Neural crest cell (in vitro differentiated cells): Measurements from ENCODE around the gene MTURN. TPM values are rescaled to one million over a fixed set of nuclear protein-coding genes. Genes with fewer than 3 reads are reported as not detected.

Experiments used
- DNase-seq: peaks from one replicate; pipeline ENCODE4 v3.0.0; 2021; ENCODE audit warnings: low read depth, mixed read lengths, low spot score
- H3K27ac Mint-ChIP-seq: one replicate; pipeline ENCODE4 v1.8.0; 2021; ENCODE audit warnings: mild to moderate bottlenecking, mixed read lengths; ENCODE audit not compliant: unreplicated experiment
- H3K27me3 Mint-ChIP-seq: 2 replicates; pipeline ENCODE4 v1.8.0; 2021; ENCODE audit warnings: low read depth, mild to moderate bottlenecking, mixed read lengths
- H3K36me3 Mint-ChIP-seq: 2 replicates; pipeline ENCODE4 v1.8.0; 2021; ENCODE audit warnings: low read depth, mild to moderate bottlenecking, mixed read lengths
- H3K4me1 Mint-ChIP-seq: 2 replicates; pipeline ENCODE4 v1.8.0; 2021; ENCODE audit warnings: mixed read lengths
- H3K4me3 Mint-ChIP-seq: one replicate; pipeline ENCODE4 v1.8.0; 2021; ENCODE audit warnings: mild to moderate bottlenecking, mixed read lengths
- H3K9me3 Mint-ChIP-seq: 2 replicates; pipeline ENCODE4 v1.8.0; 2021; ENCODE audit warnings: mixed read lengths
- CTCF ChIP-seq: fragments of 200-600 bp; sonication (generic); conservative IDR thresholded peaks from 2 replicates; pipeline ENCODE4 v1.5.0; 2021; ENCODE audit warnings: antibody characterized with exemption, mild to moderate bottlenecking
- total RNA-seq: library from RNA; stranded (reverse); gene quantifications from 2 replicates; pipeline ENCODE4 v1.2.1, GENCODE V29; 2021

MTURN gene
- total RNA-seq, 1 donor from 2014 or later, result 6.6 TPM

GRCh38 chr7:30171766-30172447 lies 37.1 kb downstream of the MTURN start:
- Mint-ChIP-seq H3K9me3 (no peaks in the 10 kb centered on the region), H3K36me3 (no peaks in the 10 kb centered on the region), H3K4me1 (peaks cover 29% of the 10 kb centered on the region), H3K27me3 (peaks cover 19% of the 10 kb centered on the region), H3K27ac (peak overlapping the region; percentile 46), H3K4me3 (no peak overlapping the region)
- TF ChIP-seq CTCF, result no peak
- no peak for DNase-seq

GRCh38 chr7:30172451-30172850 lies 37.7 kb downstream of the MTURN start:
- TF ChIP-seq CTCF, result no peak
- H3K4me3 Mint-ChIP-seq, result no peak overlapping the region
- peaks cover 29% of the 10 kb centered on the region for H3K4me1 Mint-ChIP-seq
- no peak for DNase-seq
- peaks cover 16% of the 10 kb centered on the region for H3K27me3 Mint-ChIP-seq
- no peaks in the 10 kb centered on the region for H3K9me3 Mint-ChIP-seq
- H3K36me3 Mint-ChIP-seq, result no peaks in the 10 kb centered on the region
- no peak overlapping the region for H3K27ac Mint-ChIP-seq

- TF ChIP-seq CTCF, result no peak
- no peaks in the 10 kb centered on the region for H3K36me3 Mint-ChIP-seq
- no peaks in the 10 kb centered on the region for H3K9me3 Mint-ChIP-seq
- H3K27ac Mint-ChIP-seq, result no peak overlapping the region
- no peak overlapping the region for H3K4me3 Mint-ChIP-seq
- H3K27me3 Mint-ChIP-seq, result peaks cover 9% of the 10 kb centered on the region
- H3K4me1 Mint-ChIP-seq, result peaks cover 29% of the 10 kb centered on the region
- peak; percentile 26 for DNase-seq
Measured at GRCh38 chr7:30173058-30173897, 38.5 kb downstream of the MTURN start.

- no peaks in the 10 kb centered on the region for H3K27me3 Mint-ChIP-seq
- H3K9me3 Mint-ChIP-seq, result no peaks in the 10 kb centered on the region
- no peak for TF ChIP-seq CTCF
- no peak overlapping the region for H3K27ac Mint-ChIP-seq
- no peak for DNase-seq
- peaks cover 21% of the 10 kb centered on the region for H3K4me1 Mint-ChIP-seq
- H3K36me3 Mint-ChIP-seq, result no peaks in the 10 kb centered on the region
- H3K4me3 Mint-ChIP-seq, result no peak overlapping the region
Measured at GRCh38 chr7:30175180-30175579, 40.4 kb downstream of the MTURN start.

- no peak overlapping the region for H3K4me3 Mint-ChIP-seq
- no peak overlapping the region for H3K27ac Mint-ChIP-seq
- no peak for TF ChIP-seq CTCF
- H3K9me3 Mint-ChIP-seq, result no peaks in the 10 kb centered on the region
- H3K27me3 Mint-ChIP-seq, result no peaks in the 10 kb centered on the region
- DNase-seq, result no peak
- H3K4me1 Mint-ChIP-seq, result peaks cover 21% of the 10 kb centered on the region
- H3K36me3 Mint-ChIP-seq, result no peaks in the 10 kb centered on the region
Measured at GRCh38 chr7:30175636-30176147, 40.9 kb downstream of the MTURN start.
